Small intestine (tissue), 16 donors: ENCODE data around the gene OSGIN1. TPM values are rescaled to one million over a fixed set of nuclear protein-coding genes. Genes with fewer than 3 reads are reported as not detected.
A peak's percentile ranks its signal among the peaks of the same experiment; 100 is the strongest.

Source experiments
- DNase-seq, 2 donors: peaks; one replicate each; pipeline versions ENCODE4 v3.0.0 to v3.0.0-alpha.2; 2013
- FAIRE-seq: peaks from 2 replicates; lab custom pipeline; 2012; peaks lifted over from hg19 to GRCh38; lab: Jason Lieb, UNC
- H3K27ac ChIP-seq, 3 donors: one replicate each; pipeline ENCODE4 v1.5.1; 2013; ENCODE audit warnings: low read length in 2 of 3, mild to moderate bottlenecking in 2 of 3, control low read depth in 1 of 3, inconsistent platforms in 1 of 3, low read depth in 1 of 3, moderate library complexity in 1 of 3
- H3K27me3 ChIP-seq, 3 donors: one replicate each; pipeline ENCODE4 v1.6.1; 2013; ENCODE audit warnings: low read length in 3 of 3, inconsistent platforms in 1 of 3; ENCODE audit not compliant: control insufficient read depth in 3 of 3, insufficient read depth in 3 of 3
- H3K36me3 ChIP-seq, 3 donors: one replicate each; pipeline ENCODE4 v1.6.1; 2013; ENCODE audit warnings: low read length in 3 of 3, inconsistent platforms in 1 of 3, low read depth in 1 of 3, mild to moderate bottlenecking in 1 of 3, moderate library complexity in 1 of 3; ENCODE audit not compliant: control insufficient read depth in 3 of 3, insufficient read depth in 2 of 3
- H3K4me1 ChIP-seq, 3 donors: one replicate each; pipeline ENCODE4 v1.6.1; 2013; ENCODE audit warnings: low read length in 2 of 3, inconsistent platforms in 1 of 3, low read depth in 1 of 3, mild to moderate bottlenecking in 1 of 3, moderate library complexity in 1 of 3; ENCODE audit not compliant: control insufficient read depth in 3 of 3, insufficient read depth in 2 of 3
- H3K4me3 ChIP-seq, 3 donors: one replicate each; pipeline ENCODE4 v1.5.1; 2013; ENCODE audit warnings: low read length in 3 of 3, control low read depth in 1 of 3, inconsistent platforms in 1 of 3, low read depth in 1 of 3, mild to moderate bottlenecking in 1 of 3, moderate library complexity in 1 of 3
- H3K9me3 ChIP-seq, 2 donors: one replicate each; pipeline ENCODE4 v1.6.1; 2013; ENCODE audit warnings: low read depth in 1 of 2, low read length in 1 of 2; ENCODE audit not compliant: control insufficient read depth in 2 of 2, insufficient read depth in 1 of 2
- WGBS, 3 donors: extraction: QIAGEN DNeasy Blood & Tissue Kit; methylation state at CpG; one replicate each; pipeline ENCODE4 v1.1.7; 2013; 5-methylcytosine and 5-hydroxymethylcytosine counted together
- long read RNA-seq, 10 donors: transcript quantifications; one replicate each; lab custom pipeline, GENCODE V29; 2026
- polyA plus RNA-seq, 4 donors: library from polyadenylated mRNA; stranded (reverse) in 3 of 4; unstranded in 1 of 4; fragments of 200-250 nt in 3 of 4; fragments of 120-200 nt in 1 of 4; gene quantifications; one replicate each; pipeline versions ENCODE4 v1.2.1 to v1.2.3, GENCODE V29; 2013
- donor health status: healthy with polysubstance abuse.
- donor health status: control.
- donor health status: control.
- donor health status: Bipolar disorder and iron deficiency.
- donor health status: healthy.

OSGIN1 gene
- 100 to 1,000 TPM in 1 of 4 donors, 10 to 100 TPM in 2, 1 to 10 TPM in 1; 3.4 to 101 (median 41.1) TPM for polyA plus RNA-seq
- long read RNA-seq, donor 1, result 0 reads
- long read RNA-seq, donor 2, partial matches to known transcripts, result 0 of 1 reads
- long read RNA-seq, donor 2, other reads (novel, unspliced or antisense), result 0 of 1 reads
- long read RNA-seq, donor 3, partial matches to known transcripts, result 0 of 2 reads
- long read RNA-seq, donor 3, other reads (novel, unspliced or antisense), result 0 of 2 reads
- long read RNA-seq, donor 4, result 0 reads
- long read RNA-seq, donor 5, result 0 reads
- long read RNA-seq, donor 6, partial matches to known transcripts, result 0 of 4 reads
- long read RNA-seq, donor 6, other reads (novel, unspliced or antisense), result 0 of 4 reads
- long read RNA-seq, donor 7, result 0 reads
- long read RNA-seq, donor 8, result 0 reads
- long read RNA-seq, donor 9, result 0 reads
- long read RNA-seq, donor 10, result 0 reads

GRCh38 chr16:83952940-83953795 is at the start of gene OSGIN1:
TSS of gene OSGIN1 (plus strand) at chr16:83953240. CDS start at chr16:83957672, 4,432 bp downstream.
- FAIRE-seq, result no peak
- H3K27ac ChIP-seq, result peak within 1 kb of the TSS; percentile 97 to 99 (median 98)
- WGBS, 3 donors, result 0 to 4% (median 1%) methylated on average over 26 to 30 of the region's 30 CpGs
- peaks cover 0 to 13% (median 4%) of the 10 kb centered on the region in 3 donors for H3K36me3 ChIP-seq
- H3K4me1 ChIP-seq, result peaks cover 4 to 35% (median 11%) of the 10 kb centered on the region in 3 donors
- DNase-seq, result peak; percentile 95 to 96
- no peaks in the 10 kb centered on the region for H3K27me3 ChIP-seq
- peak within 1 kb of the TSS; percentile 41 to 83 (median 61) for H3K4me3 ChIP-seq
- peaks cover 0 to 3% of the 10 kb centered on the region in 2 donors for H3K9me3 ChIP-seq

GRCh38 chr16:83903751-83904150 is 49.3 kb upstream of the OSGIN1 start:
- peaks cover 2 to 25% (median 6%) of the 10 kb centered on the region in 3 donors for H3K36me3 ChIP-seq
- peaks cover 0 to 5% (median 4%) of the 10 kb centered on the region in 3 donors for H3K4me1 ChIP-seq
- DNase-seq (peak; percentile 19 to 23), FAIRE-seq (no peak)
- no peaks in the 10 kb centered on the region for H3K27me3 ChIP-seq
- WGBS, 3 donors, result 65 to 75% (median 71%) methylated on average over 10 of the region's 10 CpGs
- H3K9me3 ChIP-seq, result no peaks in the 10 kb centered on the region
- H3K4me3 ChIP-seq, result no peak overlapping the region
- H3K27ac ChIP-seq, result no peak overlapping the region

- H3K4me3 ChIP-seq, result no peak overlapping the region
- no peaks in the 10 kb centered on the region for H3K4me1 ChIP-seq
- no peak for DNase-seq
- 80 to 94% (median 85%) methylated on average over 8 of the region's 8 CpGs for WGBS, 3 donors
- H3K27me3 ChIP-seq, result no peaks in the 10 kb centered on the region
- H3K9me3 ChIP-seq, result no peaks in the 10 kb centered on the region
- H3K36me3 ChIP-seq, result peaks cover 5 to 42% (median 11%) of the 10 kb centered on the region in 3 donors
- H3K27ac ChIP-seq, result no peak overlapping the region
- FAIRE-seq, result no peak
These were observed 46.4 kb upstream of the OSGIN1 start for GRCh38 chr16:83906683-83907082.

- no peak for FAIRE-seq
- H3K9me3 ChIP-seq, result no peaks in the 10 kb centered on the region
- H3K27ac ChIP-seq, result no peak overlapping the region
- WGBS, 3 donors, result 92 to 96% (median 93%) methylated on average over 8 of the region's 8 CpGs
- no peak for DNase-seq
- peaks cover 9 to 46% (median 13%) of the 10 kb centered on the region in 3 donors for H3K36me3 ChIP-seq
- H3K4me1 ChIP-seq, result no peaks in the 10 kb centered on the region
- H3K4me3 ChIP-seq, result no peak overlapping the region
- no peaks in the 10 kb centered on the region for H3K27me3 ChIP-seq
These were observed 45.9 kb upstream of the OSGIN1 start for GRCh38 chr16:83907111-83907510.

- H3K27ac ChIP-seq, result no peak overlapping the region
- FAIRE-seq, result no peak
- 89 to 94% (median 92%) methylated on average over 15 of the region's 15 CpGs for WGBS, 3 donors
- H3K9me3 ChIP-seq, result no peaks in the 10 kb centered on the region
- H3K4me1 ChIP-seq, result no peaks in the 10 kb centered on the region
- DNase-seq, result no peak
- no peak overlapping the region for H3K4me3 ChIP-seq
- H3K27me3 ChIP-seq, result no peaks in the 10 kb centered on the region
- H3K36me3 ChIP-seq, result peaks cover 14 to 53% (median 19%) of the 10 kb centered on the region in 3 donors
These were observed 45.3 kb upstream of the OSGIN1 start for GRCh38 chr16:83907631-83908250.

- H3K36me3 ChIP-seq, result peaks cover 17 to 59% (median 23%) of the 10 kb centered on the region in 3 donors
- no peaks in the 10 kb centered on the region for H3K4me1 ChIP-seq
- H3K4me3 ChIP-seq, result no peak overlapping the region
- DNase-seq (no peak), FAIRE-seq (no peak)
- 90 to 98% (median 97%) methylated on average over 2 of the region's 2 CpGs for WGBS, 3 donors
- H3K27me3 ChIP-seq, result no peaks in the 10 kb centered on the region
- H3K9me3 ChIP-seq, result no peaks in the 10 kb centered on the region
- H3K27ac ChIP-seq, result no peak overlapping the region
These were observed 44.2 kb upstream of the OSGIN1 start for GRCh38 chr16:83908798-83909197.

- Histone ChIP-seq H3K4me1 (no peaks in the 10 kb centered on the region), H3K27me3 (no peaks in the 10 kb centered on the region), H3K27ac (no peak overlapping the region), H3K4me3 (no peak overlapping the region), H3K36me3 (peaks cover 25 to 71% (median 29%) of the 10 kb centered on the region in 3 donors), H3K9me3 (no peaks in the 10 kb centered on the region)
- DNase-seq (no peak), FAIRE-seq (no peak)
- 90 to 97% (median 95%) methylated on average over 10 of the region's 10 CpGs for WGBS, 3 donors
These were observed 41.8 kb upstream of the OSGIN1 start for GRCh38 chr16:83911290-83911689.
